Activated B cell treated with CpG ODN at 0.5 μM for 24 hours (primary cell): ENCODE data around the gene SWI5. TPM values are rescaled to one million over a fixed set of nuclear protein-coding genes. Genes with fewer than 3 reads are reported as not detected.

Source experiments
- ATAC-seq: fragments of 200-7000 bp; cut with Tn5 transposase; one replicate; pipeline ENCODE4 v1.10.0; 2021; ENCODE audit warnings: low read depth, mild to moderate bottlenecking, moderate library complexity
- CTCF ChIA-PET: fragments of 350-600 bp; sonication (Branson Sonifier 250); formaldehyde crosslinking; loops from one replicate; lab custom pipeline; 2021; ENCODE audit warnings: antibody characterized with exemption; lab: Charles Lee
- POLR2A ChIA-PET: fragments of 350-600 bp; sonication (Branson Sonifier 250); formaldehyde crosslinking; loops from one replicate; lab custom pipeline; 2021; ENCODE audit warnings: antibody characterized with exemption; lab: Charles Lee
- DNase-seq: peaks from one replicate; pipeline ENCODE4 v3.0.0; 2022
- H3K27ac Mint-ChIP-seq: one replicate; pipeline ENCODE4 v1.8.0; 2020; ENCODE audit warnings: mixed read lengths
- H3K27me3 Mint-ChIP-seq: one replicate; pipeline ENCODE4 v1.8.0; 2021; ENCODE audit warnings: mixed read lengths
- H3K36me3 Mint-ChIP-seq: one replicate; pipeline ENCODE4 v1.8.0; 2021; ENCODE audit warnings: low read depth, mixed read lengths
- H3K4me1 Mint-ChIP-seq: one replicate; pipeline ENCODE4 v1.8.0; 2021; ENCODE audit warnings: mixed read lengths
- H3K4me3 Mint-ChIP-seq: one replicate; pipeline ENCODE4 v1.8.0; 2020; ENCODE audit warnings: mild to moderate bottlenecking, mixed read lengths
- H3K9me3 Mint-ChIP-seq: one replicate; pipeline ENCODE4 v1.8.0; 2020; ENCODE audit warnings: mixed read lengths
- CTCF ChIP-seq: fragments of 200-600 bp; IDR thresholded peaks from one replicate; pipeline ENCODE4 v1.8.0; 2022; ENCODE audit warnings: antibody characterized with exemption, mild to moderate bottlenecking
- intact Hi-C: fragments of 100-400 bp; cut with micrococcal nuclease; formaldehyde crosslinking; loops from one replicate; pipeline ENCODE4 v1.15.1; 2024
- total RNA-seq: library from RNA; stranded (reverse); gene quantifications from 2 replicates; pipeline ENCODE4 v1.2.3, GENCODE V29; 2022

SWI5 gene
- total RNA-seq, 1 donor from 2014 or later: 7.2 TPM

GRCh38 chr9:128314697-128315096 lies 38.6 kb downstream of the SWI5 start:
- CTCF ChIA-PET: interaction anchor here (1.1 kb wide), 1 partner anchor 48 kb away, joined by 4 read pairs; no protein-coding TSS in a partner anchor
- H3K36me3 Mint-ChIP-seq: peaks cover 64% of the 10 kb centered on the region

GRCh38 chr9:128316421-128316820 lies 40.3 kb downstream of the SWI5 start:
- DNase-seq (no peak), ATAC-seq (no peak)
- no peak for TF ChIP-seq CTCF
- no peaks in the 10 kb centered on the region for H3K4me1 Mint-ChIP-seq
- no peaks in the 10 kb centered on the region for H3K27me3 Mint-ChIP-seq
- intact Hi-C loops: no loop called here
- no peaks in the 10 kb centered on the region for H3K9me3 Mint-ChIP-seq
- no peak overlapping the region for H3K27ac Mint-ChIP-seq
- CTCF ChIA-PET: no interaction called here
- peaks cover 50% of the 10 kb centered on the region for H3K36me3 Mint-ChIP-seq
- POLR2A ChIA-PET: no interaction called here
- no peak overlapping the region for H3K4me3 Mint-ChIP-seq

More at GRCh38 chr9:128314697-128315096, 38.6 kb downstream of the SWI5 start:
- no peaks in the 10 kb centered on the region for H3K4me1 Mint-ChIP-seq
- no peak overlapping the region for H3K27ac Mint-ChIP-seq
- no peak for TF ChIP-seq CTCF
- H3K27me3 Mint-ChIP-seq: no peaks in the 10 kb centered on the region
- ATAC-seq (no peak), DNase-seq (no peak)
- no peak overlapping the region for H3K4me3 Mint-ChIP-seq
- no peaks in the 10 kb centered on the region for H3K9me3 Mint-ChIP-seq
- intact Hi-C loops: no loop called here
- POLR2A ChIA-PET: interaction anchor here (1.1 kb wide), 1 partner anchor 39 kb away, joined by 5 read pairs; the partner anchor contains the start of genes GOLGA2 and SWI5

- ChIA-PET CTCF (no interaction called here), POLR2A (no interaction called here)
- TF ChIP-seq CTCF: no peak
- ATAC-seq (no peak), DNase-seq (no peak)
- H3K27ac Mint-ChIP-seq: no peak overlapping the region
- intact Hi-C loops: no loop called here
- H3K27me3 Mint-ChIP-seq: no peaks in the 10 kb centered on the region
- peaks cover 54% of the 10 kb centered on the region for H3K36me3 Mint-ChIP-seq
- no peaks in the 10 kb centered on the region for H3K9me3 Mint-ChIP-seq
- peaks cover 3% of the 10 kb centered on the region for H3K4me1 Mint-ChIP-seq
- H3K4me3 Mint-ChIP-seq: no peak overlapping the region
Measured at GRCh38 chr9:128317629-128318028, 41.6 kb downstream of the SWI5 start.

- no peak for TF ChIP-seq CTCF
- peaks cover 48% of the 10 kb centered on the region for H3K36me3 Mint-ChIP-seq
Measured at GRCh38 chr9:128321343-128321742, 45.3 kb downstream of the SWI5 start.

GRCh38 chr9:128321879-128322403 lies 45.9 kb downstream of the SWI5 start:
- intact Hi-C loops: loop anchor here (1.0 to 10.0 kb wide), 12 partner anchors 18 to 465 kb away; partner anchors contain the start of genes CERCAM, CIZ1, DYNC2I2 and GLE1
- peaks cover 42% of the 10 kb centered on the region for H3K36me3 Mint-ChIP-seq
- ATAC-seq (no peak), DNase-seq (no peak)
- H3K27ac Mint-ChIP-seq: peak overlapping the region; percentile 97
- TF ChIP-seq CTCF: no peak
- ChIA-PET POLR2A (interaction anchor here (1.1 kb wide), 1 partner anchor 46 kb away, joined by 3 read pairs; the partner anchor contains the start of genes GOLGA2 and SWI5), CTCF (interaction anchor here (1.1 kb wide), 1 partner anchor 19 kb away, joined by 3 read pairs; no protein-coding TSS in a partner anchor)
- no peaks in the 10 kb centered on the region for H3K9me3 Mint-ChIP-seq
- H3K4me3 Mint-ChIP-seq: peak overlapping the region; percentile 92
- H3K4me1 Mint-ChIP-seq: peaks cover 19% of the 10 kb centered on the region
- no peaks in the 10 kb centered on the region for H3K27me3 Mint-ChIP-seq

More at GRCh38 chr9:128321343-128321742, 45.3 kb downstream of the SWI5 start:
- peaks cover 19% of the 10 kb centered on the region for H3K4me1 Mint-ChIP-seq
- ChIA-PET CTCF (interaction anchor here (1.1 kb wide), 1 partner anchor 20 kb away, joined by 3 read pairs; no protein-coding TSS in a partner anchor), POLR2A (interaction anchor here (1.1 kb wide), 1 partner anchor 45 kb away, joined by 3 read pairs; the partner anchor contains the start of genes GOLGA2 and SWI5)
- intact Hi-C loops: loop anchor here (5.0 to 10.0 kb wide), 3 partner anchors 129 to 363 kb away; partner anchors contain the start of genes CIZ1, PTGES2 and SET
- ATAC-seq: no peak
- no peaks in the 10 kb centered on the region for H3K9me3 Mint-ChIP-seq
- H3K4me3 Mint-ChIP-seq: peak overlapping the region; percentile 92
- H3K27me3 Mint-ChIP-seq: no peaks in the 10 kb centered on the region
- H3K27ac Mint-ChIP-seq: no peak overlapping the region
- DNase-seq: no peak
